AG04449 (cell line): Measurements from ENCODE around the gene DOCK6.
"Not testable (repeated sequence)": the region's sequence is repeated elsewhere in the genome, so short reads cannot be mapped to it uniquely, and the experiment has no call there.

ENCODE experiments used
- CTCF ChIA-PET: fragments of 350-600 bp; formaldehyde crosslinking; extraction: SDS; loops from one replicate; lab custom pipeline; 2021; ENCODE audit warnings: antibody characterized with exemption; lab: Yijun Ruan, JAX
- POLR2A ChIA-PET: fragments of 400-600, 350-600 bp; formaldehyde crosslinking; extraction: SDS; loops from one replicate; lab custom pipeline; 2020; ENCODE audit warnings: antibody characterized with exemption, inconsistent platforms; lab: Yijun Ruan, JAX
- DNase-seq: peaks from one replicate; pipeline ENCODE4 v3.0.0-alpha.2; 2010; ENCODE audit warnings: low read depth, low spot score
- H3K4me3 ChIP-seq: 2 replicates; pipeline ENCODE4 v1.5.1; 2011; ENCODE audit warnings: low read depth, mild to moderate bottlenecking, control low read depth, low read length
- TF ChIP-seq, protein P1 (sequence below): IDR thresholded peaks from one replicate; pipeline ENCODE4 v1.5.1; 2011; ENCODE audit warnings: mild to moderate bottlenecking, moderate library complexity, low read length, control low read depth, inconsistent platforms; ENCODE audit not compliant: insufficient read depth; ENCODE audit errors: missing control alignments

Gene DOCK6

GRCh38 chr19:11164296-11164695 is 98.0 kb downstream of the DOCK6 start:
- POLR2A ChIA-PET, result interaction anchor here (0.7 to 1.7 kb wide), 2 partner anchors 9 to 59 kb away, joined by 3 to 6 read pairs; partner anchors contain the start of gene SPC24
- DNase-seq, result no peak
- no peak overlapping the region for H3K4me3 ChIP-seq
- CTCF ChIA-PET, result interaction anchor here (1.2 to 1.5 kb wide), 3 partner anchors 10 to 38 kb away, joined by 3 to 6 read pairs (median 6); no protein-coding TSS in a partner anchor
- TF ChIP-seq, protein P1, sequence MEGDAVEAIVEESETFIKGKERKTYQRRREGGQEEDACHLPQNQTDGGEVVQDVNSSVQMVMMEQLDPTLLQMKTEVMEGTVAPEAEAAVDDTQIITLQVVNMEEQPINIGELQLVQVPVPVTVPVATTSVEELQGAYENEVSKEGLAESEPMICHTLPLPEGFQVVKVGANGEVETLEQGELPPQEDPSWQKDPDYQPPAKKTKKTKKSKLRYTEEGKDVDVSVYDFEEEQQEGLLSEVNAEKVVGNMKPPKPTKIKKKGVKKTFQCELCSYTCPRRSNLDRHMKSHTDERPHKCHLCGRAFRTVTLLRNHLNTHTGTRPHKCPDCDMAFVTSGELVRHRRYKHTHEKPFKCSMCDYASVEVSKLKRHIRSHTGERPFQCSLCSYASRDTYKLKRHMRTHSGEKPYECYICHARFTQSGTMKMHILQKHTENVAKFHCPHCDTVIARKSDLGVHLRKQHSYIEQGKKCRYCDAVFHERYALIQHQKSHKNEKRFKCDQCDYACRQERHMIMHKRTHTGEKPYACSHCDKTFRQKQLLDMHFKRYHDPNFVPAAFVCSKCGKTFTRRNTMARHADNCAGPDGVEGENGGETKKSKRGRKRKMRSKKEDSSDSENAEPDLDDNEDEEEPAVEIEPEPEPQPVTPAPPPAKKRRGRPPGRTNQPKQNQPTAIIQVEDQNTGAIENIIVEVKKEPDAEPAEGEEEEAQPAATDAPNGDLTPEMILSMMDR, result no peak

GRCh38 chr19:11160440-11160768 is 101.9 kb downstream of the DOCK6 start:
- H3K4me3 ChIP-seq, POLR2A ChIA-PET, CTCF ChIA-PET, DNase-seq: not testable (repeated sequence)

GRCh38 chr19:11159598-11160439 is 102.5 kb downstream of the DOCK6 start:
- ChIA-PET CTCF (no interaction called here), POLR2A (no interaction called here)
- H3K4me3 ChIP-seq, result no peak overlapping the region
- DNase-seq, result no peak
- TF ChIP-seq, protein P1, result no peak

- ChIA-PET POLR2A (interaction anchor here (0.5 to 1.7 kb wide), 4 partner anchors 9 to 214 kb away, joined by 3 to 6 read pairs (median 4); no protein-coding TSS in a partner anchor), CTCF (interaction anchor here (1.0 to 3.2 kb wide), 6 partner anchors 13 to 48 kb away, joined by 3 to 11 read pairs (median 5); no protein-coding TSS in a partner anchor)
- TF ChIP-seq, protein P1, result peak; percentile 3
- DNase-seq, result peak; percentile 91
- peak within 1 kb of the TSS; percentile 93 for H3K4me3 ChIP-seq
Measured at GRCh38 chr19:11155373-11156120, 106.8 kb downstream of the DOCK6 start, which contains the start of gene SPC24. Gene SPC24, minus strand, starts transcription at chr19:11155782. Its CDS starts 6 bp downstream, at chr19:11155776.

GRCh38 chr19:11154683-11155047 is 107.7 kb downstream of the DOCK6 start:
- ChIA-PET CTCF (interaction anchor here (1.0 to 3.2 kb wide), 4 partner anchors 10 to 29 kb away, joined by 3 to 11 read pairs (median 6); no protein-coding TSS in a partner anchor), POLR2A (interaction anchor here (1.3 to 1.7 kb wide), 2 partner anchors 10 to 213 kb away, joined by 3 to 6 read pairs; no protein-coding TSS in a partner anchor)

More at GRCh38 chr19:11154683-11155047, 107.7 kb downstream of the DOCK6 start:
- no peak for DNase-seq
- TF ChIP-seq, protein P1, result no peak
- peak overlapping the region; percentile 93 for H3K4me3 ChIP-seq
